GM12873 (cell line): Measurements from ENCODE around the gene GLA.

ENCODE experiments used
- TF ChIP-seq, protein P1 (sequence below): IDR thresholded peaks from 2 replicates; pipeline ENCODE4 v1.5.1; 2012; ENCODE audit warnings: low read depth, mild to moderate bottlenecking, moderate library complexity, low read length, control low read depth; ENCODE audit not compliant: insufficient read depth; ENCODE audit errors: missing control alignments

Gene GLA

DNA sequence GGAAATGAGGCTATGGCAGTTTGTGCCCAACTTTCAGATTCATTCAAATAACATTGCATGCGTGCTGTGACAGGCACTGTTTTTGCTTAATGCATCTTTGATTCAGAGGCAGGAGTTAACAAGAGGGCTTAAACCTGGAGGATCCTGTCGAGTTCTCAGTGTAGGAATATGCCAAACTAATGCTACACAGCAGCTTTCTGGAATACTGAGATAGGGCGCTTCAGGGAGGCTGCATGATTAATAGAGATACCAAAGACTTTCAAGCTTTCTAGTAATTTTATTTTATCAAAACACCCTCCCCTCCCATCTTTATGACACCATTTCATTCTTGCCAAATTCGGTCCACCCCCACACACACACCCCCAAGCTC, 58.5 kb downstream of the GLA start:
- TF ChIP-seq, protein P1, sequence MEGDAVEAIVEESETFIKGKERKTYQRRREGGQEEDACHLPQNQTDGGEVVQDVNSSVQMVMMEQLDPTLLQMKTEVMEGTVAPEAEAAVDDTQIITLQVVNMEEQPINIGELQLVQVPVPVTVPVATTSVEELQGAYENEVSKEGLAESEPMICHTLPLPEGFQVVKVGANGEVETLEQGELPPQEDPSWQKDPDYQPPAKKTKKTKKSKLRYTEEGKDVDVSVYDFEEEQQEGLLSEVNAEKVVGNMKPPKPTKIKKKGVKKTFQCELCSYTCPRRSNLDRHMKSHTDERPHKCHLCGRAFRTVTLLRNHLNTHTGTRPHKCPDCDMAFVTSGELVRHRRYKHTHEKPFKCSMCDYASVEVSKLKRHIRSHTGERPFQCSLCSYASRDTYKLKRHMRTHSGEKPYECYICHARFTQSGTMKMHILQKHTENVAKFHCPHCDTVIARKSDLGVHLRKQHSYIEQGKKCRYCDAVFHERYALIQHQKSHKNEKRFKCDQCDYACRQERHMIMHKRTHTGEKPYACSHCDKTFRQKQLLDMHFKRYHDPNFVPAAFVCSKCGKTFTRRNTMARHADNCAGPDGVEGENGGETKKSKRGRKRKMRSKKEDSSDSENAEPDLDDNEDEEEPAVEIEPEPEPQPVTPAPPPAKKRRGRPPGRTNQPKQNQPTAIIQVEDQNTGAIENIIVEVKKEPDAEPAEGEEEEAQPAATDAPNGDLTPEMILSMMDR = no peak

GRCh38 chrX:101348452-101349192, 59.1 kb downstream of the GLA start, which contains the start of gene TIMM8A:
TIMM8A (minus strand) TSS chrX:101348742; CDS start chrX:101348664, 78 bp downstream.
- TF ChIP-seq, protein P1 = no peak

- TF ChIP-seq, protein P1 = no peak
Measured at GRCh38 chrX:101347859-101348451, 59.8 kb downstream of the GLA start.
